PFSK-1 (cell line): ENCODE results near the gene TYK2.

Source experiments
- POLR2AphosphoS5 ChIP-seq: IDR thresholded peaks from 2 replicates; pipeline ENCODE4 v1.6.1; 2012; ENCODE audit warnings: low read depth, mild to moderate bottlenecking, control low read depth, low read length, moderate library complexity
- TAF1 ChIP-seq: IDR thresholded peaks from 2 replicates; pipeline ENCODE4 v1.6.1; 2012; ENCODE audit warnings: low read length, control low read depth, borderline replicate concordance; ENCODE audit not compliant: insufficient read depth
- TF ChIP-seq, protein P1 (sequence below), 2 experiments: IDR thresholded peaks; 2 replicates each; pipeline versions ENCODE4 v1.6.1 to v1.8.0; 2011 to 2012; ENCODE audit warnings: low read depth in 2 of 2, low read length in 2 of 2, control low read depth in 1 of 2, inconsistent platforms in 1 of 2, mild to moderate bottlenecking in 1 of 2, moderate library complexity in 1 of 2; ENCODE audit not compliant: insufficient read depth in 1 of 2

DNA sequence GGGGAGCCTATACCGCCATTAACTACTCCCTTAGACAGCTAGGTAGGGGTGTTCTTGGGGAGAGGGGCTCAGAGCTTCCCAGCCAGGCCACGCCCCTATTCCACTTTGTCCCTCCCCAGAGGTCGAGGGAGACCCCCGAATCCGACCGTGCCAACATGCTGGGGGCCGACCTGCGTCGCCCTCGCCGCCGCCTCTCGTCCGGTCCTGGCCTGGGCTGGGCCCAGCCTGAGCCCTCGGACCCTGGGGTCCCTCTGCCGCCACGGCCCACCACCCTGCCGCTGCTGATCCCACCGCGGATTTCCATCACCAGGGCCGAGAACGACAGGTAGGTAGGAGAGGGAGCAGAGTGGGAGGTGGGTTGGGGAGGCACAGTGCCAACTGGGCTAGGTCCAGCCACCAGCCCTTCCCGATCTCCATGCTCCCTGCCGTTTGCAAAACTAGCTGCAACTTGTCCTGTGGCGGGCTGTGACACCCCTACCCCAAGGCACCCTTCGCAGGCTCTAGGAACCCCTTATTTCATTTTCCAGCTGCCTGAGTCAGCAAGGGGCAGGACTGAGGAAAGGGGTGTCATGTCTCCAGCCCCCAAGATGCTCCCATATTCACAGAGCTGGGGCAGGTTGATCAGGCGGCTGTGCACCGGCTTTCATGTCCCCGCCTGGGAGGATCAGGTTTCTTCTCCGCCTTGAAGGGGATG is 37.3 kb upstream of the TYK2 start:
- TF ChIP-seq TAF1, result no peak
- TF ChIP-seq, protein P1, sequence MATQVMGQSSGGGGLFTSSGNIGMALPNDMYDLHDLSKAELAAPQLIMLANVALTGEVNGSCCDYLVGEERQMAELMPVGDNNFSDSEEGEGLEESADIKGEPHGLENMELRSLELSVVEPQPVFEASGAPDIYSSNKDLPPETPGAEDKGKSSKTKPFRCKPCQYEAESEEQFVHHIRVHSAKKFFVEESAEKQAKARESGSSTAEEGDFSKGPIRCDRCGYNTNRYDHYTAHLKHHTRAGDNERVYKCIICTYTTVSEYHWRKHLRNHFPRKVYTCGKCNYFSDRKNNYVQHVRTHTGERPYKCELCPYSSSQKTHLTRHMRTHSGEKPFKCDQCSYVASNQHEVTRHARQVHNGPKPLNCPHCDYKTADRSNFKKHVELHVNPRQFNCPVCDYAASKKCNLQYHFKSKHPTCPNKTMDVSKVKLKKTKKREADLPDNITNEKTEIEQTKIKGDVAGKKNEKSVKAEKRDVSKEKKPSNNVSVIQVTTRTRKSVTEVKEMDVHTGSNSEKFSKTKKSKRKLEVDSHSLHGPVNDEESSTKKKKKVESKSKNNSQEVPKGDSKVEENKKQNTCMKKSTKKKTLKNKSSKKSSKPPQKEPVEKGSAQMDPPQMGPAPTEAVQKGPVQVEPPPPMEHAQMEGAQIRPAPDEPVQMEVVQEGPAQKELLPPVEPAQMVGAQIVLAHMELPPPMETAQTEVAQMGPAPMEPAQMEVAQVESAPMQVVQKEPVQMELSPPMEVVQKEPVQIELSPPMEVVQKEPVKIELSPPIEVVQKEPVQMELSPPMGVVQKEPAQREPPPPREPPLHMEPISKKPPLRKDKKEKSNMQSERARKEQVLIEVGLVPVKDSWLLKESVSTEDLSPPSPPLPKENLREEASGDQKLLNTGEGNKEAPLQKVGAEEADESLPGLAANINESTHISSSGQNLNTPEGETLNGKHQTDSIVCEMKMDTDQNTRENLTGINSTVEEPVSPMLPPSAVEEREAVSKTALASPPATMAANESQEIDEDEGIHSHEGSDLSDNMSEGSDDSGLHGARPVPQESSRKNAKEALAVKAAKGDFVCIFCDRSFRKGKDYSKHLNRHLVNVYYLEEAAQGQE (IDR thresholded peaks at IDR 0.05; ENCODE audit: insufficient read depth in 1 of 2, low read depth in 2 of 2, low read length in 2 of 2), result no peak
- no peak for TF ChIP-seq POLR2AphosphoS5
